SU-DHL-6 (cell line): Measurements from ENCODE around the gene CWC27.

Experiments used
- EZH2phosphoT487 ChIP-seq: fragments of 200-600 bp; sonication (generic), shearing (Covaris generic); conservative IDR thresholded peaks from 2 replicates; pipeline ENCODE4 v1.6.1; 2018; ENCODE audit warnings: mild to moderate bottlenecking, antibody characterized with exemption, low read length, moderate library complexity, mixed read lengths
- TF ChIP-seq, protein P1 (sequence below): fragments of 200-600 bp; sonication (generic); IDR thresholded peaks from one replicate; pipeline ENCODE4 v1.5.1; 2017; ENCODE audit warnings: antibody characterized with exemption, mild to moderate bottlenecking, low read length, moderate library complexity; ENCODE audit not compliant: insufficient read depth, poor library complexity, severe bottlenecking

DNA sequence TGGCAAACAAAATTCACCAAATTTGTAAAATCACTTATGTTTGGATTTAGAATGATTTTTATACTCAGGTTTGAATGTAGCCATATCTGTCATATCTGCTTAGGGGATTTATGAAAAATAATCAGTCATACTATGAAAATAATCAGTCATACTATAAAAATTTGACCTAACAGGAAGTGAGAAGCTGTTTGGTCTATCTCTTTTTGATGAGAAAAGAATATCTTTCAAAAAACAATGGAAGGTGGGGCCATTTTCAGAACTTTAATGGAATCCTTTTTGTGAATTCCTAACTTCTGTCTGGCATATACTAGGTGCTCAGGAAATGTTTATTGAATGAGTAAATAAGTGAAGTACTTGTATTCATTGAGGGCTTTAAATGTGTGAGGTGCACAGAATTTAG, 70.1 kb downstream of the CWC27 start:
- TF ChIP-seq, protein P1, sequence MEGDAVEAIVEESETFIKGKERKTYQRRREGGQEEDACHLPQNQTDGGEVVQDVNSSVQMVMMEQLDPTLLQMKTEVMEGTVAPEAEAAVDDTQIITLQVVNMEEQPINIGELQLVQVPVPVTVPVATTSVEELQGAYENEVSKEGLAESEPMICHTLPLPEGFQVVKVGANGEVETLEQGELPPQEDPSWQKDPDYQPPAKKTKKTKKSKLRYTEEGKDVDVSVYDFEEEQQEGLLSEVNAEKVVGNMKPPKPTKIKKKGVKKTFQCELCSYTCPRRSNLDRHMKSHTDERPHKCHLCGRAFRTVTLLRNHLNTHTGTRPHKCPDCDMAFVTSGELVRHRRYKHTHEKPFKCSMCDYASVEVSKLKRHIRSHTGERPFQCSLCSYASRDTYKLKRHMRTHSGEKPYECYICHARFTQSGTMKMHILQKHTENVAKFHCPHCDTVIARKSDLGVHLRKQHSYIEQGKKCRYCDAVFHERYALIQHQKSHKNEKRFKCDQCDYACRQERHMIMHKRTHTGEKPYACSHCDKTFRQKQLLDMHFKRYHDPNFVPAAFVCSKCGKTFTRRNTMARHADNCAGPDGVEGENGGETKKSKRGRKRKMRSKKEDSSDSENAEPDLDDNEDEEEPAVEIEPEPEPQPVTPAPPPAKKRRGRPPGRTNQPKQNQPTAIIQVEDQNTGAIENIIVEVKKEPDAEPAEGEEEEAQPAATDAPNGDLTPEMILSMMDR: no peak
- no peak for TF ChIP-seq EZH2phosphoT487
